Prostate gland (tissue), 2 donors: ENCODE data around the gene CSKMT. TPM values are rescaled to one million over a fixed set of nuclear protein-coding genes. Genes with fewer than 3 reads are reported as not detected.

Experiments used
- DNase-seq: peaks from one replicate; pipeline ENCODE4 v3.0.0-alpha.2; 2019; ENCODE audit warnings: low spot score
- H3K27ac ChIP-seq, 2 donors: fragments of 200-600 bp; sonication (generic); 2 replicates each; pipeline ENCODE4 v1.5.1; 2017 to 2019
- H3K27me3 ChIP-seq: fragments of 200-600 bp; sonication (generic); replicated peaks from 2 replicates; pipeline ENCODE4 v1.5.1; 2019; ENCODE audit not compliant: insufficient read depth
- H3K36me3 ChIP-seq, 2 donors: fragments of 200-600 bp; sonication (generic); 1 replicate in 1 of 2; 2 replicates in 1 of 2; pipeline versions ENCODE4 v1.5.1 to v1.8.1; 2017 to 2019
- H3K4me1 ChIP-seq: fragments of 200-600 bp; sonication (generic); replicated peaks from 2 replicates; pipeline ENCODE4 v1.5.1; 2019
- H3K4me3 ChIP-seq, 2 donors: fragments of 200-600 bp; sonication (generic); 2 replicates each; pipeline ENCODE4 v1.5.1; 2017 to 2019
- H3K9me3 ChIP-seq: fragments of 200-600 bp; sonication (generic); 2 replicates; pipeline ENCODE4 v1.5.1; 2017
- POLR2A ChIP-seq: fragments of 450-650 bp; IDR thresholded peaks from one replicate; pipeline ENCODE4 v1.6.1; 2016; ENCODE audit warnings: antibody characterized with exemption, mild to moderate bottlenecking
- POLR2AphosphoS5 ChIP-seq: sonication (generic); formaldehyde crosslinking; IDR thresholded peaks from one replicate; pipeline ENCODE4 v1.6.1; 2017; ENCODE audit warnings: antibody characterized with exemption
- WGBS: methylation state at CpG from one replicate; pipeline ENCODE4 v1.1.5; 2018; 5-methylcytosine and 5-hydroxymethylcytosine counted together
- intact Hi-C: fragments of 100-400 bp; cut with DNase I; formaldehyde crosslinking; loops from one replicate; pipeline ENCODE4 v1.14.2; 2022
- total RNA-seq, 2 donors: library from RNA; depleted of rRNA; stranded (reverse); fragments of >200 nt; gene quantifications; one replicate each; pipeline ENCODE4 v1.1.0, GENCODE V29; 2016
- TF ChIP-seq, protein P1 (sequence below), 4 experiments: fragments of 200-600 bp in 2 of 4; fragments of 450-650 bp in 2 of 4; sonication (generic) in 2 of 4; IDR thresholded peaks; 1 replicate in 3 of 4; 2 replicates in 1 of 4; pipeline ENCODE4 v1.5.1; 2016 to 2019; ENCODE audit warnings: antibody characterized with exemption in 4 of 4, mild to moderate bottlenecking in 2 of 4, moderate library complexity in 2 of 4

CSKMT gene
- total RNA-seq, 2 donors from 2014 or later = 9.7 to 20.2 TPM

GRCh38 chr11:62712276-62712812, 47.2 kb downstream of the CSKMT start:
- Histone ChIP-seq H3K27me3 (no peaks in the 10 kb centered on the region), H3K9me3 (no peaks in the 10 kb centered on the region), H3K27ac (peak overlapping the region in 1 of 2 donors; percentile 27), H3K4me1 (peaks cover 16% of the 10 kb centered on the region), H3K36me3 (peaks cover 9 to 15% of the 10 kb centered on the region in 2 donors), H3K4me3 (no peak overlapping the region)
- intact Hi-C loops = no loop called here
- 72% methylated on average over 6 of the region's 6 CpGs for WGBS
- TF ChIP-seq, protein P1, sequence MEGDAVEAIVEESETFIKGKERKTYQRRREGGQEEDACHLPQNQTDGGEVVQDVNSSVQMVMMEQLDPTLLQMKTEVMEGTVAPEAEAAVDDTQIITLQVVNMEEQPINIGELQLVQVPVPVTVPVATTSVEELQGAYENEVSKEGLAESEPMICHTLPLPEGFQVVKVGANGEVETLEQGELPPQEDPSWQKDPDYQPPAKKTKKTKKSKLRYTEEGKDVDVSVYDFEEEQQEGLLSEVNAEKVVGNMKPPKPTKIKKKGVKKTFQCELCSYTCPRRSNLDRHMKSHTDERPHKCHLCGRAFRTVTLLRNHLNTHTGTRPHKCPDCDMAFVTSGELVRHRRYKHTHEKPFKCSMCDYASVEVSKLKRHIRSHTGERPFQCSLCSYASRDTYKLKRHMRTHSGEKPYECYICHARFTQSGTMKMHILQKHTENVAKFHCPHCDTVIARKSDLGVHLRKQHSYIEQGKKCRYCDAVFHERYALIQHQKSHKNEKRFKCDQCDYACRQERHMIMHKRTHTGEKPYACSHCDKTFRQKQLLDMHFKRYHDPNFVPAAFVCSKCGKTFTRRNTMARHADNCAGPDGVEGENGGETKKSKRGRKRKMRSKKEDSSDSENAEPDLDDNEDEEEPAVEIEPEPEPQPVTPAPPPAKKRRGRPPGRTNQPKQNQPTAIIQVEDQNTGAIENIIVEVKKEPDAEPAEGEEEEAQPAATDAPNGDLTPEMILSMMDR (IDR thresholded peaks at IDR 0.05) = no peak
- TF ChIP-seq POLR2AphosphoS5 (no peak), POLR2A (no peak)
- DNase-seq = no peak

DNA sequence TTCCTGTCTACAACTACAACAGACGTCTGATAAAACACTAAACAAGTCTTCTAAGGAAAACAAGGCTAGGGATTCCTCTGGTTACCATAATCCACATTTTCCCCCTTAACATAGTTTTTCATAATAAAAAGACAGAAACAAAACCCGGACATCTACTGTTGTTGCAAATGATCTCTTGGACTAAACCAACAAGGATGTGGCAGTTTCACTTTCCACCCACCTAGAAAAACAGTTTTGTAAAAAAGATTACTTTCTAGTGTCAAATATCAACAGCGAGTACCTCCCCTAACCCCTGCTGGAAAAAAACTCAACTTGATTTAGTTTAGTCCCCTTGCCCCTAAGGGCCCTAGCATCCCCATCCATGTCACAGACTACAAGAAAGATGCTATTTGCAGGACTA, 47.7 kb downstream of the CSKMT start:
- intact Hi-C loops = no loop called here
- H3K4me1 ChIP-seq = peaks cover 16% of the 10 kb centered on the region
- peaks cover 9 to 15% of the 10 kb centered on the region in 2 donors for H3K36me3 ChIP-seq
- no peak for TF ChIP-seq POLR2AphosphoS5
- TF ChIP-seq, protein P1 (IDR thresholded peaks at IDR 0.05) = no peak
- no peak for TF ChIP-seq POLR2A
- no peaks in the 10 kb centered on the region for H3K27me3 ChIP-seq
- peak overlapping the region in 1 of 2 donors; percentile 27 for H3K27ac ChIP-seq
- H3K9me3 ChIP-seq = no peaks in the 10 kb centered on the region
- H3K4me3 ChIP-seq = no peak overlapping the region
- 49% methylated on average over 3 of the region's 3 CpGs for WGBS
- no peak for DNase-seq

DNA sequence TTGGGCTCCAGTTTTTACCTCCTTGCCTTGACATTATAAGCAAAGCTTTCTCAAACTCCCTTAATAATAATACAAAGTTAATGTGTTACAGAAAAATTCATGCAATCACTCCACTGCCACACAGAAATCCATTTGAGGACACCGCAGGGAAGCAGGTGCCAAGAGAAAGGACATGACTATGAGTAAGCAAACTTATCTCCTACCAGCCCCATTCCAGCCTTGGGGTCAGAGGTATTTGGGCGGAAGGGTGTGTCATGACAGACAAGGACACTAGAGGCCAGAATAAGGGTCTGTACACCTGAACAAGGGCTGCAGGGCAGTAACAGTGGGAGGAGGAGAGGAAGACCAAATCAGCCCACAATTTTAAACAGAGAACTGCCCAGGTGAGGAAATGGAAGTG, 48.2 kb downstream of the CSKMT start:
- peak overlapping the region in 1 of 2 donors; percentile 15 for H3K27ac ChIP-seq
- H3K36me3 ChIP-seq = peaks cover 9 to 15% of the 10 kb centered on the region in 2 donors
- peaks cover 15% of the 10 kb centered on the region for H3K4me1 ChIP-seq
- 88% methylated on average over 2 of the region's 2 CpGs for WGBS
- H3K4me3 ChIP-seq = no peak overlapping the region
- no peak for DNase-seq
- H3K9me3 ChIP-seq = no peaks in the 10 kb centered on the region
- intact Hi-C loops = no loop called here
- TF ChIP-seq, protein P1 (IDR thresholded peaks at IDR 0.05) = no peak
- TF ChIP-seq POLR2A = no peak
- no peaks in the 10 kb centered on the region for H3K27me3 ChIP-seq

GRCh38 chr11:62715150-62716130, 50.3 kb downstream of the CSKMT start:
- H3K4me3 ChIP-seq = no peak overlapping the region
- H3K27ac ChIP-seq = peak overlapping the region in 1 of 2 donors; percentile 69
- intact Hi-C loops = no loop called here
- H3K27me3 ChIP-seq = no peaks in the 10 kb centered on the region
- 90% methylated on average over 24 of the region's 24 CpGs for WGBS
- H3K36me3 ChIP-seq = peaks cover 15% of the 10 kb centered on the region in 2 donors
- no peaks in the 10 kb centered on the region for H3K9me3 ChIP-seq
- TF ChIP-seq, protein P1 (IDR thresholded peaks at IDR 0.05) = no peak
- TF ChIP-seq POLR2AphosphoS5 (no peak), POLR2A (no peak)
- peaks cover 8% of the 10 kb centered on the region for H3K4me1 ChIP-seq
- DNase-seq = no peak
